Endothelial cell (in vitro differentiated cells): ENCODE results near the gene ZC2HC1B. TPM values are rescaled to one million over a fixed set of nuclear protein-coding genes. Genes with fewer than 3 reads are reported as not detected.
"Not testable (repeated sequence)": the region's sequence is repeated elsewhere in the genome, so short reads cannot be mapped to it uniquely, and the experiment has no call there.

Experiments
- DNase-seq: peaks from one replicate; pipeline ENCODE4 v3.0.0; 2021; ENCODE audit warnings: low spot score
- H3K27ac Mint-ChIP-seq: one replicate; pipeline ENCODE4 v1.8.0; 2021; ENCODE audit warnings: mixed read lengths, inconsistent platforms; ENCODE audit not compliant: unreplicated experiment
- H3K27me3 Mint-ChIP-seq: one replicate; pipeline ENCODE4 v1.8.0; 2021; ENCODE audit warnings: mild to moderate bottlenecking, moderate library complexity, mixed read lengths, inconsistent platforms; ENCODE audit not compliant: unreplicated experiment
- H3K36me3 Mint-ChIP-seq: one replicate; pipeline ENCODE4 v1.8.0; 2021; ENCODE audit warnings: mild to moderate bottlenecking, low read depth, mixed read lengths, inconsistent platforms; ENCODE audit not compliant: unreplicated experiment
- H3K4me1 Mint-ChIP-seq: one replicate; pipeline ENCODE4 v1.8.0; 2021; ENCODE audit warnings: mild to moderate bottlenecking, mixed read lengths, inconsistent platforms; ENCODE audit not compliant: unreplicated experiment
- H3K4me3 Mint-ChIP-seq: one replicate; pipeline ENCODE4 v1.8.0; 2021; ENCODE audit warnings: mild to moderate bottlenecking, mixed read lengths, inconsistent platforms; ENCODE audit not compliant: unreplicated experiment
- H3K9me3 Mint-ChIP-seq: one replicate; pipeline ENCODE4 v1.8.0; 2021; ENCODE audit warnings: mixed read lengths, inconsistent platforms; ENCODE audit not compliant: unreplicated experiment
- total RNA-seq: library from RNA; stranded (reverse); fragmentation: NEBNext Ultra II Directional; extraction: Animal tissue kit (Norgen Biotek cat#: 25700); gene quantifications from one replicate; pipeline ENCODE4 v1.2.1, GENCODE V29; 2021; ENCODE audit not compliant: unreplicated experiment
- TF ChIP-seq, protein P1 (sequence below): fragments of 200-600 bp; sonication (generic); IDR thresholded peaks from one replicate; pipeline ENCODE4 v1.5.0; 2021; ENCODE audit warnings: antibody characterized with exemption; ENCODE audit not compliant: unreplicated experiment

Gene ZC2HC1B
- total RNA-seq, 1 donor from 2014 or later = 0.28 TPM

GRCh38 chr6:143900358-143900757 is 36.1 kb downstream of the ZC2HC1B start:
- Mint-ChIP-seq H3K9me3 (no peaks in the 10 kb centered on the region), H3K4me1 (no peaks in the 10 kb centered on the region), H3K36me3 (no peaks in the 10 kb centered on the region), H3K27ac (no peak overlapping the region), H3K4me3 (no peak overlapping the region), H3K27me3 (no peaks in the 10 kb centered on the region)
- DNase-seq = no peak
- TF ChIP-seq, protein P1, sequence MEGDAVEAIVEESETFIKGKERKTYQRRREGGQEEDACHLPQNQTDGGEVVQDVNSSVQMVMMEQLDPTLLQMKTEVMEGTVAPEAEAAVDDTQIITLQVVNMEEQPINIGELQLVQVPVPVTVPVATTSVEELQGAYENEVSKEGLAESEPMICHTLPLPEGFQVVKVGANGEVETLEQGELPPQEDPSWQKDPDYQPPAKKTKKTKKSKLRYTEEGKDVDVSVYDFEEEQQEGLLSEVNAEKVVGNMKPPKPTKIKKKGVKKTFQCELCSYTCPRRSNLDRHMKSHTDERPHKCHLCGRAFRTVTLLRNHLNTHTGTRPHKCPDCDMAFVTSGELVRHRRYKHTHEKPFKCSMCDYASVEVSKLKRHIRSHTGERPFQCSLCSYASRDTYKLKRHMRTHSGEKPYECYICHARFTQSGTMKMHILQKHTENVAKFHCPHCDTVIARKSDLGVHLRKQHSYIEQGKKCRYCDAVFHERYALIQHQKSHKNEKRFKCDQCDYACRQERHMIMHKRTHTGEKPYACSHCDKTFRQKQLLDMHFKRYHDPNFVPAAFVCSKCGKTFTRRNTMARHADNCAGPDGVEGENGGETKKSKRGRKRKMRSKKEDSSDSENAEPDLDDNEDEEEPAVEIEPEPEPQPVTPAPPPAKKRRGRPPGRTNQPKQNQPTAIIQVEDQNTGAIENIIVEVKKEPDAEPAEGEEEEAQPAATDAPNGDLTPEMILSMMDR = no peak

DNA sequence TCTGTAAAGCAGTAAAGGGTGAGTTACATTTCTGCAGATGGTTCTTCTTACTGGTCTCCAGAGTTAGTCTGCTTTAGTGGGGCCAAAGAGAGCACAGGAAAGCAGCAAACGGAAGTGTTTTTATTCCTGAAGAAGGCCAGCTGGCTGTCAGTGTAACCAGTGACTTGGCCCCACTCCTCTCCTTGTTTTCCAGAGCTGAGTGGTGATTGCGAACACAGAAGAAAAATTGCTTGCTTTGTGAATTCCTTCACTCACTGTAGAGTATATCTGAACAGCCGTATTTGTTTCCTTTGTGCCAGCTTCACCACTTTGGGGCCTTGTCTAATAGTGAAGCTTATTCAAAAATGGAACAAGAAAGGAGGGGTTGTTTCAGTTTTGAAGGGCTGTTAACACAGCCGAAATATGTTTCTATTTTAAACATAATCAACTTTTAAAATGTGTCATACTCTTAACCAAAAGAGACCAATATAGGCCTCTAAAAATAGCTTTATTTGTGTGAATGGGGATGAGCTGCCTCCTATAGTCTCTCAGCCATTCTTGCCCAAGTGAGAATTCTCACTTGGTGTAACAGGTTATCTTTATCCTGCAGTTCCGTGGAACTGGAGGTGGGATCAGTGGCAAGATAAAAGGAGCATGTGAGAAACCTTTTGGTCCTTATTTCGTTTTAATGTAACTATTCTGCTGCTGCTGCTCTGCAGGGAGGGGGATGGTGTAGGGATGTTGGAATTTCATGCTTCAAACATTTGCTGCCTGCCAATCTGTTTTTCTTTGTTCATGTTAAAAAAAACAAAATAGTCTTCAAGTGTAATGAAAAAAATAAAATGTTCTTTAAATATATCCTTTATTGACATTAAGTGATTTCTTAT is 37.8 kb downstream of the ZC2HC1B start:
- H3K27ac Mint-ChIP-seq = no peak overlapping the region
- no peaks in the 10 kb centered on the region for H3K36me3 Mint-ChIP-seq
- TF ChIP-seq, protein P1 = no peak
- H3K27me3 Mint-ChIP-seq = no peaks in the 10 kb centered on the region
- H3K4me1 Mint-ChIP-seq = no peaks in the 10 kb centered on the region
- no peak overlapping the region for H3K4me3 Mint-ChIP-seq
- no peaks in the 10 kb centered on the region for H3K9me3 Mint-ChIP-seq
- no peak for DNase-seq

DNA sequence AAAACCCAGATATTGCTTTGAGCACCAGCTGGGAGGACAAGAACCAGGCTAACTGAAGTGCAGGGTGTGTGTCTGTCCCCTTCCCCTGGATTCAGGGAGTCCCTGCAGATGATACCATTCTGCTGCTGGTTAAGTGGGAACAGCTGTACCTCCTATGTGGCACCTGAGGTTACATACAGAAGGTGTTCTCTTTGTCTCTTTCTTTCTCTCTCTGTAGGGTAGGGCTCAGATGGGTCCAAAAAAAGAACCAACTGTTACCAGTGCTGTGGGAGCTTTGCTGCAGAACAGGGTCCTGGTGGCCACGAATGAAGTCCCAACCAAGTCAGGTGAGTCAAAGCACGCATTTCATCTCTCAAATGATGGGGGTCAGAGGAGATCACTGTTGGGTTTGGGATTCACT is 38.6 kb downstream of the ZC2HC1B start:
- DNase-seq = no peak
- no peaks in the 10 kb centered on the region for H3K36me3 Mint-ChIP-seq
- no peak overlapping the region for H3K27ac Mint-ChIP-seq

GRCh38 chr6:143911028-143911427 is 46.8 kb downstream of the ZC2HC1B start:
- peaks cover 13% of the 10 kb centered on the region for H3K36me3 Mint-ChIP-seq
- no peak overlapping the region for H3K4me3 Mint-ChIP-seq
- no peak for DNase-seq
- H3K9me3 Mint-ChIP-seq = no peaks in the 10 kb centered on the region
- H3K27me3 Mint-ChIP-seq = no peaks in the 10 kb centered on the region
- H3K4me1 Mint-ChIP-seq = peaks cover 5% of the 10 kb centered on the region
- no peak overlapping the region for H3K27ac Mint-ChIP-seq
- TF ChIP-seq, protein P1 = no peak

More for the DNA sequence above, 38.6 kb downstream of the ZC2HC1B start:
- Mint-ChIP-seq H3K4me1 (no peaks in the 10 kb centered on the region), H3K4me3 (no peak overlapping the region), H3K27me3 (no peaks in the 10 kb centered on the region), H3K9me3 (no peaks in the 10 kb centered on the region)
- TF ChIP-seq, protein P1 = no peak

DNA sequence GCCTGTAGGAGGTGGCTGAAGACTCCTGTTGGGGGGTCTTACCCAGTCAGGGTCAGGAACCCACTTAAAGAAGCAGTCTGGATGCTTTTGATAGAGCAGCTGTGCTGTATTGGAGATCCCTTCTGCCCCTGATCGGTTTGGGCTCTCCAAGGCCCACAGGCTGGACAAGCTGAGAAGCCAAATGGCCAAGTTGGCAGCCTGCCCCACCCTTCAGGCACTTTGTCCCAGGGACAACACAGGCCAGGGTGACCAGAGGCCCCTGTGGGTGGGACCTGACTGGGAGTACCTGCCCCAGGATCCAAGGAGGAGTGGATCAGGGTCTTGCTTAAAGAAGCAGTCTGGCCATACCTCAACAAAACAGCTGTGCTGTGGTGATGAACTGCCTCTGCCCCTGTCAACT is 48.4 kb downstream of the ZC2HC1B start:
- Mint-ChIP-seq H3K27ac (no peak overlapping the region), H3K4me1 (peaks cover 5% of the 10 kb centered on the region), H3K36me3 (peaks cover 18% of the 10 kb centered on the region), H3K4me3 (no peak overlapping the region), H3K27me3 (no peaks in the 10 kb centered on the region), H3K9me3 (no peaks in the 10 kb centered on the region)
- TF ChIP-seq, protein P1 = no peak
- no peak for DNase-seq

- DNase-seq, H3K4me3 Mint-ChIP-seq, H3K9me3 Mint-ChIP-seq, H3K27me3 Mint-ChIP-seq, H3K4me1 Mint-ChIP-seq: not testable (repeated sequence)
- Mint-ChIP-seq H3K27ac (peak overlapping the region; percentile 22), H3K36me3 (peaks cover 12% of the 10 kb centered on the region)
Measured at GRCh38 chr6:143917026-143917425, 52.8 kb downstream of the ZC2HC1B start.
